ENCODE data around the gene PEX16.
"Not testable (repeated sequence)": the region's sequence is repeated elsewhere in the genome, so short reads cannot be mapped to it uniquely, and the experiment has no call there.

Gene PEX16

DNA sequence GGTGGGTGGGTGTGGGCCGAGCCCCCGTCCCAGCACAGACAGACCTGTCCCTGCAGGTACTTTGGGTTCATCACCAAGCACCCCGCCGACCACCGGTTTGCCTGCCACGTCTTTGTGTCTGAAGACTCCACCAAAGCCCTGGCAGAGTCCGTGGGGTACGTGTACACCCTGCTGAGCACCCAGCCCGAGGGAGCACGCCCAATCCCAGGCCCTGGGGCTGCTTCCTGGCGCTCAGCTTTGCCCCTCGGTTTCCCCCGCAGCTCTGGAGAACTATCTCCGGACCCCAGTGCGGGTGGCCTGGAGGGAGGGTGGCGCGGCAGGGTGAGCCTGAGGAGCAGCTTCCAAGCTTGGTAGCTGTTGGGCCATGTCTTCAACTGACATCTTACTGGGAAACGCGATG, 12.6 kb downstream of the PEX16 start:
- TF ChIP-seq POLR2A (IDR thresholded peaks at IDR 0.05; ENCODE audit: extremely low read depth, insufficient read length) (no peak), MYC (IDR thresholded peaks at IDR 0.05; ENCODE audit: low read depth, low read length) (no peak)
- TF ChIP-seq, protein P1, sequence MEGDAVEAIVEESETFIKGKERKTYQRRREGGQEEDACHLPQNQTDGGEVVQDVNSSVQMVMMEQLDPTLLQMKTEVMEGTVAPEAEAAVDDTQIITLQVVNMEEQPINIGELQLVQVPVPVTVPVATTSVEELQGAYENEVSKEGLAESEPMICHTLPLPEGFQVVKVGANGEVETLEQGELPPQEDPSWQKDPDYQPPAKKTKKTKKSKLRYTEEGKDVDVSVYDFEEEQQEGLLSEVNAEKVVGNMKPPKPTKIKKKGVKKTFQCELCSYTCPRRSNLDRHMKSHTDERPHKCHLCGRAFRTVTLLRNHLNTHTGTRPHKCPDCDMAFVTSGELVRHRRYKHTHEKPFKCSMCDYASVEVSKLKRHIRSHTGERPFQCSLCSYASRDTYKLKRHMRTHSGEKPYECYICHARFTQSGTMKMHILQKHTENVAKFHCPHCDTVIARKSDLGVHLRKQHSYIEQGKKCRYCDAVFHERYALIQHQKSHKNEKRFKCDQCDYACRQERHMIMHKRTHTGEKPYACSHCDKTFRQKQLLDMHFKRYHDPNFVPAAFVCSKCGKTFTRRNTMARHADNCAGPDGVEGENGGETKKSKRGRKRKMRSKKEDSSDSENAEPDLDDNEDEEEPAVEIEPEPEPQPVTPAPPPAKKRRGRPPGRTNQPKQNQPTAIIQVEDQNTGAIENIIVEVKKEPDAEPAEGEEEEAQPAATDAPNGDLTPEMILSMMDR (IDR thresholded peaks at IDR 0.05; ENCODE audit: low read depth, low read length), result no peak
- TF ChIP-seq, protein P2, sequence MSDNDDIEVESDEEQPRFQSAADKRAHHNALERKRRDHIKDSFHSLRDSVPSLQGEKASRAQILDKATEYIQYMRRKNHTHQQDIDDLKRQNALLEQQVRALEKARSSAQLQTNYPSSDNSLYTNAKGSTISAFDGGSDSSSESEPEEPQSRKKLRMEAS (IDR thresholded peaks at IDR 0.05; ENCODE audit: low read depth, low read length), result no peak
- DNase-seq (ENCODE audit: low read depth), result no peak
- H3K4me3 ChIP-seq (ENCODE audit: low read depth, low read length), result no peak overlapping the region

DNA sequence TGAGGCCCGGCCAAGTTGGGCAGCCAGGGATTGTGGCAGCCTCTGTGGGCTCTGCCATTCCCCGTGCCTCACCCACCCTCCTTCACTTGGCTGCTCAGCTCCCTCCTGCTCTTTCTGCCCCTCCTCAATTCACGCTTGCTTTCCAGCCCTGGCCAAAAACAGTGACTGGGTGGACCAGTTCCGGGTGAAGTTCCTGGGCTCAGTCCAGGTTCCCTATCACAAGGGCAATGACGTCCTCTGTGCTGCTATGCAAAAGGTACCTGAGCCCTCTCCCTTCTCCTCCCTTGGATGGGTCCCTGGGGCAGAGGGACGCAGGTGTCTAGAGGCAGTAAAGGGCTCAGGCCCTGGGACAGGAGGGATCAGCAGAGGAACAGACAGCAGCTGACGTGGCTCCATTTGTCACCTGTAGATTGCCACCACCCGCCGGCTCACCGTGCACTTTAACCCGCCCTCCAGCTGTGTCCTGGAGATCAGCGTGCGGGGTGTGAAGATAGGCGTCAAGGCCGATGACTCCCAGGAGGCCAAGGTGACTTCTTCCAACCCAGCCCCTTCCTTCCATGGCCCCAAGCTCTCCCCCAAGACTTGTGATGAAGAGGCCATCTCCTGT, 13.3 kb downstream of the PEX16 start:
- no peak for DNase-seq (ENCODE audit: low read depth)
- TF ChIP-seq MYC (IDR thresholded peaks at IDR 0.05; ENCODE audit: low read depth, low read length) (no peak), POLR2A (IDR thresholded peaks at IDR 0.05; ENCODE audit: extremely low read depth, insufficient read length) (no peak)
- TF ChIP-seq, protein P2 (IDR thresholded peaks at IDR 0.05; ENCODE audit: low read depth, low read length), result no peak
- H3K4me3 ChIP-seq (ENCODE audit: low read depth, low read length), result no peak overlapping the region

DNA sequence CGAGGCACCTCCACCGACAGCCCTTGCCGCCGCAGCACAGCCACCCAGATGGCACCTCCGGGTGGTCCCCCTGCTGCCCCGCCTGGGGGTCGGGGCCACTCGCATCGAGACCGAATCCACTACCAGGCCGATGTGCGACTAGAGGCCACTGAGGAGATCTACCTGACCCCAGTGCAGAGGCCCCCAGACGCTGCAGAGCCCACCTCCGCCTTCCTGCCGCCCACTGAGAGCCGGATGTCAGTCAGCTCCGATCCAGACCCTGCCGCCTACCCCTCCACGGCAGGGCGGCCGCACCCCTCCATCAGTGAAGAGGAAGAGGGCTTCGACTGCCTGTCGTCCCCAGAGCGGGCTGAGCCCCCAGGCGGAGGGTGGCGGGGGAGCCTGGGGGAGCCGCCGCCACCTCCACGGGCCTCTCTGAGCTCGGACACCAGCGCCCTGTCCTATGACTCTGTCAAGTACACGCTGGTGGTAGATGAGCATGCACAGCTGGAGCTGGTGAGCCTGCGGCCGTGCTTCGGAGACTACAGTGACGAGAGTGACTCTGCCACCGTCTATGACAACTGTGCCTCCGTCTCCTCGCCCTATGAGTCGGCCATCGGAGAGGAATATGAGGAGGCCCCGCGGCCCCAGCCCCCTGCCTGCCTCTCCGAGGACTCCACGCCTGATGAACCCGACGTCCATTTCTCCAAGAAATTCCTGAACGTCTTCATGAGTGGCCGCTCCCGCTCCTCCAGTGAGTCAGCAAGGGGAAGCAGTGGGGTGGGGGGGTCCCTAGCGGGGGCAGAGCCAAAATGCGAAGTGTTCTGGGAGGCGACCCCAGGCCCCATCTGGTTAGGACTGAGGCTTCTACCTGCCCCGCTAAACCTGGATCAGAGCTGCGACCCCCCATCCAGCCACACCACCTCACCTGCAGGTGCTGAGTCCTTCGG, 15.0 kb downstream of the PEX16 start:
- no peak overlapping the region for H3K4me3 ChIP-seq (ENCODE audit: low read depth, low read length)
- DNase-seq (ENCODE audit: low read depth), result no peak
- no peak for TF ChIP-seq POLR2A (IDR thresholded peaks at IDR 0.05; ENCODE audit: extremely low read depth, insufficient read length)

DNA sequence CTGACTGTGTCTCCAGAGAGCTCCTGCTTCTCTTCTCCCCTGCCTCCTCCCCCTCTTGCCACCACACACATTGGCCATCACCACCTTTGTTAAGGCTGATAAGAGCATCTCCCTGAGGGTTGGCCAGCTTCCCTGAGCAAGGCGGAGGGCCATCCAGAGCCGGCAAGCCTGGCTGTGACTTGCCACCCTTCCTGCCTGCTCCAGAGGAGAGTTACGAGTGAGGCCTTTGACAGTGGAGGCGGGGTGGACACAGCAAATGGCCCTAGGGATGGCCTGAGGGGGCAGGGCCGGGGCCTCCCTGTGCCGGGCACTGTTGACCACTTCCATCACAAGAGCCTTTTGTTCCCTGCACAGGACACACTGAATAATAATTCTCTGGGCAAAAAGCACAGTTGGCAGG, 16.1 kb downstream of the PEX16 start:
- no peak for DNase-seq (ENCODE audit: low read depth)
- TF ChIP-seq POLR2A (IDR thresholded peaks at IDR 0.05; ENCODE audit: extremely low read depth, insufficient read length), result no peak
- TF ChIP-seq, protein P1 (IDR thresholded peaks at IDR 0.05; ENCODE audit: low read depth, low read length), result no peak
- TF ChIP-seq, protein P2 (IDR thresholded peaks at IDR 0.05; ENCODE audit: low read depth, low read length), result no peak
- TF ChIP-seq MYC (IDR thresholded peaks at IDR 0.05; ENCODE audit: low read depth, low read length), result no peak
- H3K4me3 ChIP-seq (ENCODE audit: low read depth, low read length), result no peak overlapping the region

DNA sequence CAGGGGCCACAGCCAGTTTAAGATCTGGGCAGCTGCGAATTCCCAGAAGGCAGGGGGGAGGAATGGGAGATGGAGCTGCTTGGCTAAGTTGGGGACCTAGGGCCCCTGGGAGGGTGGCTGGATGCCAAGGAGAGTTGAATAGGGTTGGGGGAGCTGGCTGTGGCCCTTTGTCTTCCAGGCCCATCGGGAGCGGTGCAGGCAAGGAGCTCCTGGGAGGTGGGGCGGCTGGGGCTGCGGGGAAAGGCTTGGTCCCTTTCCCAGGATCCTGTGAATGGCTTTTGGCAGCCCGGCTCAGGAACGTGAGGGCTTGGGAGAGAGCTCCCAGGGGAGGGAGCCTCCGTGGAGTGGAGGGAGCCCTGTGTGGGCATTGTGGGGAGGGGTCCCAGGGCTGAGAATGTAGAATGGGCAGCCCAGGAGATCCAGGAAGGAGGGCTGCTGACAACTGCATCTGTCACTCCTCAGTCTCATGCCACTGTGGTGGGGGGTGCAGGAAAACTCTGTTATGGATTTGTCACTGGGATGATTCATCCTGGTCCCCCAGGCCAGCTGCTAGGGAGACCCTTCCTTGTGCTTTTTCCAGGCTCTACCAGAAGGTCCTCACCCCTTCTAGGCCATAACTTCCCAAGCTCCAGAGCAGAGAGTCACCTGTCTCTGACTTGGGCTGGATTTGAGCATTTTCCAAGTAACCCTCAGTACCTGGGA, 16.6 kb downstream of the PEX16 start:
- DNase-seq (ENCODE audit: low read depth), result no peak
- H3K4me3 ChIP-seq (ENCODE audit: low read depth, low read length), result no peak overlapping the region

DNA sequence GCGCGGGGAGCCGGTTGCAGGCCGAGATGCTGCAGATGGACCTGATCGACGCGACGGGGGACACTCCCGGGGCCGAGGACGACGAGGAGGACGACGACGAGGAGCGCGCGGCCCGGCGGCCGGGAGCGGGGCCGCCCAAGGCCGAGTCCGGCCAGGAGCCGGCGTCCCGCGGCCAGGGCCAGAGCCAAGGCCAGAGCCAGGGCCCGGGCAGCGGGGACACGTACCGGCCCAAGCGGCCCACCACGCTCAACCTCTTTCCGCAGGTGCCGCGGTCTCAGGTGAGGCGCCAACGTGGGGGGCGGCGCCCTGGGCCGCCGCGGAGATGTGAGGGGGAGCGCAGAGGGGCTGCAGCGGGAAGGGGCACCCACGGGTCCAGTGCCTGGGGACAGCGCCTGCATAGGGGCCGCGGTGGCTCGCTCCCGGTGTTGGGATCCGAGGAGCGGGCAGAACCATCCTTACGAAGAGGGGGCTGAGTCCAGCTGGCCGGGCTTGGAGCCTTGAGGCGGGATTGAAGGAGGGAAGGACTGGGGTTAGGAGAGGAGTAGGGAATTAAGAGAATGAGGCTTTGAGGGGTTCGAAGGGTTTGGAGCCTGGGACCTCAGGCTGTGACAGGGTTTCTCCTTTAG, 17.4 kb downstream of the PEX16 start:
- DNase-seq (ENCODE audit: low read depth); H3K4me3 ChIP-seq (ENCODE audit: low read depth, low read length): not testable (repeated sequence)

More for the DNA sequence above, 16.6 kb downstream of the PEX16 start:
- TF ChIP-seq MYC (IDR thresholded peaks at IDR 0.05; ENCODE audit: low read depth, low read length), result no peak
- TF ChIP-seq, protein P2 (IDR thresholded peaks at IDR 0.05; ENCODE audit: low read depth, low read length), result no peak
- TF ChIP-seq, protein P1 (IDR thresholded peaks at IDR 0.05; ENCODE audit: low read depth, low read length), result no peak
- TF ChIP-seq POLR2A (IDR thresholded peaks at IDR 0.05; ENCODE audit: extremely low read depth, insufficient read length), result no peak
